GM19397 (cell line): Measurements from ENCODE around the gene SPARCL1.
"Not testable (repeated sequence)": the region's sequence is repeated elsewhere in the genome, so short reads cannot be mapped to it uniquely, and the experiment has no call there.

Experiments used
- ATAC-seq: cut with Tn5 transposase; IDR thresholded peaks from one replicate; pipeline ENCODE4 v1.9.1; 2021; ENCODE audit warnings: mild to moderate bottlenecking, moderate library complexity; ENCODE audit not compliant: unreplicated experiment

Gene SPARCL1

GRCh38 chr4:87529187-87529586 lies at the start of gene SPARCL1:
Gene SPARCL1, minus strand, starts transcription at chr4:87529376. Its CDS starts 29,802 bp downstream, at chr4:87499574.
- ATAC-seq = no peak

GRCh38 chr4:87575983-87576382 lies 46.8 kb upstream of the SPARCL1 start:
- no peak for ATAC-seq

GRCh38 chr4:87575408-87575807 lies 46.2 kb upstream of the SPARCL1 start:
- ATAC-seq = no peak

GRCh38 chr4:87574996-87575395 lies 45.8 kb upstream of the SPARCL1 start:
- ATAC-seq = no peak

GRCh38 chr4:87574376-87574775 lies 45.2 kb upstream of the SPARCL1 start:
- not testable (repeated sequence) for ATAC-seq

- no peak for ATAC-seq
These were observed 41.2 kb upstream of the SPARCL1 start for GRCh38 chr4:87570290-87570805.

GRCh38 chr4:87567191-87567590 lies 38.0 kb upstream of the SPARCL1 start:
- ATAC-seq = no peak

GRCh38 chr4:87566276-87566675 lies 37.1 kb upstream of the SPARCL1 start:
- no peak for ATAC-seq

- ATAC-seq = no peak
These were observed 36.6 kb upstream of the SPARCL1 start for GRCh38 chr4:87565746-87566145.

GRCh38 chr4:87560802-87561201 lies 31.6 kb upstream of the SPARCL1 start:
- ATAC-seq = no peak

- peak; percentile 98 for ATAC-seq
These were observed 30.1 kb upstream of the SPARCL1 start for GRCh38 chr4:87559090-87559837.

GRCh38 chr4:87557348-87557747 lies 28.2 kb upstream of the SPARCL1 start:
- ATAC-seq = no peak

GRCh38 chr4:87555773-87556619 lies 26.8 kb upstream of the SPARCL1 start:
- no peak for ATAC-seq

GRCh38 chr4:87553182-87553581 lies 24.0 kb upstream of the SPARCL1 start:
- ATAC-seq = no peak

GRCh38 chr4:87551361-87551760 lies 22.2 kb upstream of the SPARCL1 start:
- no peak for ATAC-seq

- no peak for ATAC-seq
These were observed 18.0 kb upstream of the SPARCL1 start for GRCh38 chr4:87547016-87547708.

- no peak for ATAC-seq
These were observed 15.9 kb upstream of the SPARCL1 start for GRCh38 chr4:87545052-87545451.

- ATAC-seq = no peak
These were observed 14.8 kb upstream of the SPARCL1 start for GRCh38 chr4:87543835-87544461.

GRCh38 chr4:87542734-87543312 lies 13.6 kb upstream of the SPARCL1 start:
- ATAC-seq = no peak

- no peak for ATAC-seq
These were observed 13.0 kb upstream of the SPARCL1 start for GRCh38 chr4:87541956-87542709.
